Osteoblast (primary cell): ENCODE results near the gene VDAC1. TPM values are rescaled to one million over a fixed set of nuclear protein-coding genes. Genes with fewer than 3 reads are reported as not detected.

Experiments
- DNase-seq: peaks from one replicate; pipeline ENCODE4 v3.0.0; 2011; ENCODE audit warnings: low spot score, mixed read lengths; ENCODE audit not compliant: insufficient read length; ENCODE audit errors: missing footprints
- H2AFZ ChIP-seq: 2 replicates; pipeline ENCODE4 v1.6.0; 2011; ENCODE audit warnings: mild to moderate bottlenecking, low read length
- H3K27ac ChIP-seq: 2 replicates; pipeline ENCODE4 v1.5.1; 2011; ENCODE audit warnings: mild to moderate bottlenecking, low read depth, low read length, moderate library complexity
- H3K27me3 ChIP-seq: 2 replicates; pipeline ENCODE4 v1.6.0; 2012; ENCODE audit warnings: mild to moderate bottlenecking, control low read depth, inconsistent platforms, low read length, moderate library complexity; ENCODE audit not compliant: insufficient read depth
- H3K36me3 ChIP-seq: 2 replicates; pipeline ENCODE4 v1.5.1; 2011; ENCODE audit warnings: mild to moderate bottlenecking, low read length, control low read depth, moderate library complexity; ENCODE audit not compliant: insufficient read depth
- H3K4me1 ChIP-seq: 2 replicates; pipeline ENCODE4 v1.5.1; 2011; ENCODE audit warnings: mild to moderate bottlenecking, low read length, control low read depth, moderate library complexity; ENCODE audit not compliant: insufficient read depth
- H3K4me2 ChIP-seq: 2 replicates; pipeline ENCODE4 v1.6.0; 2011; ENCODE audit warnings: mild to moderate bottlenecking, low read length; ENCODE audit not compliant: insufficient read depth
- H3K4me3 ChIP-seq: fragments of 200-600 bp; sonication (generic); 3 replicates; pipeline ENCODE4 v1.5.1; 2012; ENCODE audit warnings: mild to moderate bottlenecking, low read length, inconsistent platforms; ENCODE audit not compliant: insufficient read depth
- H3K79me2 ChIP-seq: 2 replicates; pipeline ENCODE4 v1.6.0; 2012; ENCODE audit warnings: mild to moderate bottlenecking, low read length, control low read depth, inconsistent platforms; ENCODE audit not compliant: insufficient read depth
- H3K9me3 ChIP-seq: 2 replicates; pipeline ENCODE4 v1.5.1; 2011; ENCODE audit warnings: low read depth, low read length, control low read depth
- H4K20me1 ChIP-seq: 2 replicates; pipeline ENCODE4 v1.6.0; 2012; ENCODE audit warnings: mild to moderate bottlenecking, low read length, control low read depth; ENCODE audit not compliant: insufficient read depth
- CTCF ChIP-seq: IDR thresholded peaks from 2 replicates; pipeline ENCODE4 v1.5.1; 2011; ENCODE audit warnings: mild to moderate bottlenecking, low read depth, low read length, moderate library complexity; ENCODE audit errors: extremely low read depth
- total RNA-seq: library from RNA; depleted of rRNA; stranded (reverse); fragments of >200 nt; gene quantifications from 2 replicates; pipeline ENCODE4 v1.2.3, GENCODE V29; 2012

Gene VDAC1
- total RNA-seq, 1 donor: 264 TPM

GRCh38 chr5:133966090-133966489, 38.7 kb downstream of the VDAC1 start:
- Histone ChIP-seq H2AFZ (no peak overlapping the region), H3K27ac (no peak overlapping the region), H3K9me3 (no peaks in the 10 kb centered on the region), H3K4me1 (peaks cover 41% of the 10 kb centered on the region), H3K79me2 (peaks cover 65% of the 10 kb centered on the region), H3K27me3 (no peaks in the 10 kb centered on the region), H3K4me3 (no peak overlapping the region), H3K4me2 (no peak overlapping the region), H3K36me3 (peaks cover under 1% of the 10 kb centered on the region), H4K20me1 (peaks cover 14% of the 10 kb centered on the region)
- TF ChIP-seq CTCF: no peak
- DNase-seq: no peak

GRCh38 chr5:133963493-133964128, 41.2 kb downstream of the VDAC1 start:
- H3K36me3 ChIP-seq: peaks cover 12% of the 10 kb centered on the region
- H3K4me1 ChIP-seq: peaks cover 28% of the 10 kb centered on the region
- no peak for TF ChIP-seq CTCF
- H3K4me3 ChIP-seq: no peak overlapping the region
- peaks cover 86% of the 10 kb centered on the region for H3K79me2 ChIP-seq
- H2AFZ ChIP-seq: no peak overlapping the region
- peak overlapping the region; percentile 56 for H3K27ac ChIP-seq
- H3K4me2 ChIP-seq: no peak overlapping the region
- no peaks in the 10 kb centered on the region for H3K9me3 ChIP-seq
- no peaks in the 10 kb centered on the region for H3K27me3 ChIP-seq
- peaks cover 19% of the 10 kb centered on the region for H4K20me1 ChIP-seq
- DNase-seq: no peak

- DNase-seq: no peak
- Histone ChIP-seq H3K27ac (peak overlapping the region; percentile 56), H2AFZ (no peak overlapping the region), H3K36me3 (peaks cover 16% of the 10 kb centered on the region), H3K79me2 (peaks cover 84% of the 10 kb centered on the region), H3K4me2 (peak overlapping the region; percentile 43), H3K4me1 (peaks cover 28% of the 10 kb centered on the region), H3K27me3 (no peaks in the 10 kb centered on the region), H3K9me3 (no peaks in the 10 kb centered on the region), H3K4me3 (peak overlapping the region; percentile 4), H4K20me1 (peaks cover 20% of the 10 kb centered on the region)
- TF ChIP-seq CTCF: no peak
Measured at GRCh38 chr5:133962801-133963476, 41.8 kb downstream of the VDAC1 start.

GRCh38 chr5:133962131-133962530, 42.6 kb downstream of the VDAC1 start:
- no peak overlapping the region for H2AFZ ChIP-seq
- H4K20me1 ChIP-seq: peaks cover 23% of the 10 kb centered on the region
- TF ChIP-seq CTCF: no peak
- H3K27me3 ChIP-seq: no peaks in the 10 kb centered on the region
- no peak for DNase-seq
- peak overlapping the region; percentile 43 for H3K4me2 ChIP-seq
- H3K9me3 ChIP-seq: no peaks in the 10 kb centered on the region
- H3K4me1 ChIP-seq: peaks cover 20% of the 10 kb centered on the region
- peak overlapping the region; percentile 12 for H3K27ac ChIP-seq
- H3K4me3 ChIP-seq: peak overlapping the region; percentile 4
- peaks cover 83% of the 10 kb centered on the region for H3K79me2 ChIP-seq
- H3K36me3 ChIP-seq: peaks cover 24% of the 10 kb centered on the region
